GM12892 (cell line): Measurements from ENCODE around the gene TRAF3IP1.

Source experiments
- DNase-seq: peaks from one replicate; pipeline ENCODE4 v3.0.0; 2011; ENCODE audit not compliant: insufficient read length
- FAIRE-seq: peaks from 2 replicates; lab custom pipeline; 2011; peaks lifted over from hg19 to GRCh38; lab: Jason Lieb, UNC
- POLR2A ChIP-seq: IDR thresholded peaks from 2 replicates; pipeline ENCODE4 v1.6.1; 2011; ENCODE audit warnings: low read depth, low read length, control low read depth
- POLR2AphosphoS5 ChIP-seq: IDR thresholded peaks from 2 replicates; pipeline ENCODE4 v1.6.1; 2011; ENCODE audit warnings: low read depth, low read length, control low read depth
- TAF1 ChIP-seq: IDR thresholded peaks from 2 replicates; pipeline ENCODE4 v1.6.1; 2011; ENCODE audit warnings: low read depth, mild to moderate bottlenecking, control low read depth, low read length, borderline replicate concordance

The TRAF3IP1 gene

DNA sequence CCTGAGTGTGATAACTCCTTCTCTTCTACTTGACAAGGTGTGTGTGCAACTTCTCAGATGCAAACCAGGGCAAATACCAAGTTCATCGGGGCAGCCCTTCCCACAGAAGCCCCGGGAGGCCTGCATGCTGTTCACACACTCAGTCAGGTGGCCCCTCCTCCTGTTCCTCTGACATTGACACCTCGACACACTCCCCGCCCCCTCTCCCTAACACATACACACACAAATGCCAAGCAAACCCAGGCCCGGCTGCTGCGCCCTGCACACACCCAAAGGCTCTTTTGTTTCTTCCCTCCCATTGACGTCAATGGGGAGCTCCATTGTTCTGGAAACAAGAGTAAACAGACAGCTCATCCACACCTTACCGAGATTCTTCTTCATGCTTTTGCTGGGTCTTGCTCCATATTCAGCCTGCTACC, 30.2 kb upstream of the TRAF3IP1 start:
- DNase-seq (no peak), FAIRE-seq (no peak)
- TF ChIP-seq POLR2AphosphoS5 (no peak), POLR2A (no peak), TAF1 (no peak)

DNA sequence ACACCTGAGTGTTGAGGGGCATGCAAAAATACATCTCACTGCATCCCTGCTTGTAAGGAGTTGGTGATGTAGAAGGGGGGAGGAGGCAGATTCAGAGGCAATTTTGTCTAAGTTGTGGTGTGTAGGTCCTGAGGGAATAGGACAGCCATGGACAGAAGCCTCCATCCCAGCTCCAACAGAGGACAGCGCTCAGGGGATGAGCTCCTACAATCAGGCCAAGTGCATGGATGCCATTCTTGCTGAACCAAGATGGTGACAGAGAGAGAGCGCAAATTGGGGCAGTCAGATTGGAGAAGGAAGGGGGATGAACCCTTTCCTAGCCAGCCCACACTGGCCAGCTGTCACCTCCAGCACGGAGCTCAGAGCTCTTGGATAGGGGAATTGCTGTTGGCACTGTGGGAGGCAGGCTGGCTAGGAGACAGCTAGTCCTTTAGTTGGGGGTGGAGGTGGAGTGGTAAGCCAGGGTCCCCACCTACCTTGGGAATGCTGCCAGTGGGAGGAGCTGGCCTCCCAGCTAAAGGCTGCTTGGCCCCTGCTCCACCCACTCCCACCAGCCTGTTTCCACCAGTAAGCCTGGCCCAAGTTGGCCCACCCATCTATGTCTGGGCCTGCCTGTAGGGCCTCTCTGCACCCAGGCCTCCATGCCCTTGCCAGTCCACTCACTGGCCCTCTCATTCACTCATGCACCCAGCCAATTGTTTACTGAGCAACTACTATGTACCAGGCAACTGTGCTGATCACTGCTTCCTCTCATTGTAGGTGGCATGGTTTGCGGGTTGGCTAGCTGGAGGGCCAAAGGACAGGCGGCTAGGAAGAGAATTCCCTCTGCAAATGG, 29.4 kb upstream of the TRAF3IP1 start:
- DNase-seq, result no peak
- FAIRE-seq, result no peak
- no peak for TF ChIP-seq TAF1
- no peak for TF ChIP-seq POLR2A
- TF ChIP-seq POLR2AphosphoS5, result no peak

- DNase-seq (no peak), FAIRE-seq (no peak)
- TF ChIP-seq POLR2AphosphoS5, result no peak
- no peak for TF ChIP-seq TAF1
Observed at GRCh38 chr2:238291550-238292281, 28.6 kb upstream of the TRAF3IP1 start.

GRCh38 chr2:238294046-238294392, 26.3 kb upstream of the TRAF3IP1 start:
- no peak for TF ChIP-seq TAF1
- TF ChIP-seq POLR2AphosphoS5, result no peak
- no peak for TF ChIP-seq POLR2A
- DNase-seq, result no peak
- FAIRE-seq, result no peak

GRCh38 chr2:238294393-238295143, 25.8 kb upstream of the TRAF3IP1 start:
- TF ChIP-seq POLR2AphosphoS5 (no peak), TAF1 (no peak)
- DNase-seq (no peak), FAIRE-seq (no peak)

DNA sequence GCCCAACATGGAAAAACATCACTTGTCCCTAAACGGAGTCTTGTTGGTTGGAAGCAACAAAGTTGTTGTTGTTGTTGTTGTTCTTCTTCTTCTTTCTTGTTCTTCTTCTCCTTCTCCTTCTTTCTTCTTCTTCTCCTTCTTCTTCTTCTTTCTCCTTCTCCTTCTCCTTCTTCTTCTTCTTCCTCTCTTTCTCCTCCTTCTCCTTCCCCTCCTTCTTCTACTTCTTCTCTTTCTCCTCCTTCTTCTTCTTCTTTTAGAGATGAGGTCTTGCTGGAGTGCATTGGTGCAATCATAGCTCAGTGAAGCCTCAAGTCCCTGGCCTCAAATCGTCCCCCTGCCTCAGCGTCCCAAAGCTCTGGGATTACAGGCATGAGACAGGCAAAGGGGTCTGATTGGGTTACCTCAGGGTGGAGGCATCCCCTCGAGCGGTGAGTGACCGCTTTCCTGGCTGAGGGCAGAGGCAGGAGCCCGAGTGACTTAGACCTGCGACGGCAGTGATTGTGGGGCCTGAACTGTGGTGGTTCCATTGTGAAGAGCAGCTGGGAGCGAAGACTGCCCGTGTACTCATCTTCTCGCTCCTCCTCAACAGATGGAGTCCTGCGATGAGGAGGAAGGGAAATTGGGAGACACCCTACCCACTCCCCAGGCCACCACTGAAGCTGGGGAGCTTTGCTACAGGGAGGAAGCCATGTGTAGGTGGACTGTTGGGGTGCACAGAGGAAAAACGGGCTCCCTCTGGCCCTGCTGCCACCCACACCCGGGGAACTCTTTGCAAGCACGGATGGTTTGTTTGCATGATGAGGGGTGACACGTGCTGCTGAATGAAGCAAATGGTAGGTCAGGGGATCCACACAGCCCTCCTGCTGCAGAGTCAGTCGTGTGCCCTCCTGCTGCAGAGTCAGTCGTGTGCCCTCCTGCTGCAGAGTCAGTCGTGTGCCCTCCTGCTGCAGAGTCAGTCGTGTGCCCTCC, 24.9 kb upstream of the TRAF3IP1 start:
- no peak for DNase-seq
- no peak for FAIRE-seq
- TF ChIP-seq POLR2A (no peak), TAF1 (no peak), POLR2AphosphoS5 (no peak)

DNA sequence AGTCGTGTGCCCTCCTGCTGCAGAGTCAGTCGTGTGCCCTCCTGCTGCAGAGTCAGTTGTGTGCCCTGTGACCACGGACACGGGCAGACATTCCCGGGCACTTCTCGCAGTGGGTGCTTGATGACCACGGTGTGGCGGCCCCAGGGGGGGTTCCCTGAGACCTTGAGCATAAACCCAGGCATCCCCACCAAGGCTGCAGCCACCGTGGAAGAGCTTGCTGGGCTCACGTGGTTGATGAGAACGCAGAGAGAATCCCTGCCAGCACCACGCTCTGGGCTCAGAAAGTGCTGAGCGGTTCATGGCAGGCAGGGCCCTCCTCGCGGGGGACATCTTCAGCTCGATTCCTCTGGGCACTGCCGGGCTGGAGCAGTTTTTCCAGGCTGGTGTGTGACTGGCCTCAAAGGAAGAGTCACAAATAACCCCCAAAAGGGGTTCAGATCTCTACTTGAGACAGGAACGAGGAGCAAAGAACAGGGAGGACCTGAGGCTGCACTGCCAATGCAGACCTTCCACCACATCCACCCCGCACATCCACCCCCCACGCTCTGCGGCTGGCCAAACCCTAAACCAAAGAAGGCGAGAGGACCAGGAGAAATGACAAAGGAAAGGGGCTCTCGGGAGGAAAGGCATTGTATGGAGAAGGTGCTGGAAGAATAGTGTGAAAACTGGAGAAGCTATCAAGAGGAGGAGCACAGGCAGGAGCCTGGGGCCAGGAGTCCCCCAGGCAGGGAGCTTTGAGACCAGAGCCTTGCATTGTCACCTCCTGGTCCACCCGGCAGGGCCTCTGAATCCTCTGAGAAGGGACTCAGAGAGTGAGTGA, 23.5 kb upstream of the TRAF3IP1 start:
- DNase-seq, result no peak
- FAIRE-seq, result no peak
- no peak for TF ChIP-seq POLR2AphosphoS5
- TF ChIP-seq POLR2A, result no peak
- no peak for TF ChIP-seq TAF1

GRCh38 chr2:238299803-238300202, 20.5 kb upstream of the TRAF3IP1 start:
- FAIRE-seq (no peak), DNase-seq (no peak)
- no peak for TF ChIP-seq POLR2A

DNA sequence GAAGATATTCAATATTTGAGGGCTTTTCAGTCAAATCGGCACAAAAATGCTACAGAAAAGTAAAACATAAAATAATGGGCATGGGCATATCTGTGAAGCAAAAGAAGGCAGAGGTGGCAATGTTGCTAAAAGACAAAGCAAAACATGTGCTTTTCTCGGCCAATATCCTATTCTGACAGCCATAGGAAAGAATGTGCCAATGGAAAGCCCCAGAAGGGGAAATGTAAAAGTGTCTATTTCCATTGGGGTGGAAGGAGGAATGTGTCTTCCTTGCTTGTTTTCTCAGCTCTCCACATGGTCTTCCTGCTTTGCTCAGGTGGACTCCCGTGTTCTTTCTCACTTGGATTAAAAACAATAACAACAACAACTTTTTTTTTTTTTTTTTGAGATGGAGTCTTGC, 18.2 kb upstream of the TRAF3IP1 start:
- TF ChIP-seq TAF1 (no peak), POLR2A (no peak), POLR2AphosphoS5 (no peak)
- no peak for FAIRE-seq
- DNase-seq, result no peak

GRCh38 chr2:238302751-238303150, 17.6 kb upstream of the TRAF3IP1 start:
- FAIRE-seq, result no peak

More at GRCh38 chr2:238302751-238303150, 17.6 kb upstream of the TRAF3IP1 start:
- no peak for DNase-seq
- TF ChIP-seq POLR2AphosphoS5 (no peak), POLR2A (no peak), TAF1 (no peak)
